GM12875 (cell line): ENCODE results near the gene CLK3.
"Not testable (repeated sequence)": the region's sequence is repeated elsewhere in the genome, so short reads cannot be mapped to it uniquely, and the experiment has no call there.

Experiments
- H3K4me3 ChIP-seq: one replicate; pipeline ENCODE4 v1.5.1; 2011; ENCODE audit warnings: low read depth, low read length, control low read depth
- CTCF ChIP-seq: IDR thresholded peaks from 2 replicates; pipeline ENCODE4 v1.5.1; 2011; ENCODE audit warnings: low read depth, mild to moderate bottlenecking, control low read depth, inconsistent platforms, low read length, moderate library complexity, borderline replicate concordance; ENCODE audit not compliant: insufficient read depth

CLK3 gene

GRCh38 chr15:74593122-74593521, 22.5 kb upstream of the CLK3 start:
- no peak for TF ChIP-seq CTCF
- H3K4me3 ChIP-seq: no peak overlapping the region

GRCh38 chr15:74594455-74594854, 21.2 kb upstream of the CLK3 start:
- TF ChIP-seq CTCF: no peak
- H3K4me3 ChIP-seq: no peak overlapping the region

GRCh38 chr15:74595271-74595670, 20.4 kb upstream of the CLK3 start:
- no peak for TF ChIP-seq CTCF

GRCh38 chr15:74596736-74597135, 18.9 kb upstream of the CLK3 start:
- not testable (repeated sequence) for H3K4me3 ChIP-seq

More at GRCh38 chr15:74595271-74595670, 20.4 kb upstream of the CLK3 start:
- H3K4me3 ChIP-seq: no peak overlapping the region

GRCh38 chr15:74597146-74597705, 18.4 kb upstream of the CLK3 start:
- H3K4me3 ChIP-seq: not testable (repeated sequence)

GRCh38 chr15:74598126-74598842, 17.4 kb upstream of the CLK3 start:
- H3K4me3 ChIP-seq: peak overlapping the region; percentile 56
- no peak for TF ChIP-seq CTCF

- H3K4me3 ChIP-seq: no peak overlapping the region
- TF ChIP-seq CTCF: no peak
These were observed 16.5 kb upstream of the CLK3 start for GRCh38 chr15:74599156-74599555.

GRCh38 chr15:74603026-74603788, 12.4 kb upstream of the CLK3 start:
- no peak overlapping the region for H3K4me3 ChIP-seq
- no peak for TF ChIP-seq CTCF
